WTC11 (cell line): ENCODE data around the gene WDR1. TPM values are rescaled to one million over a fixed set of nuclear protein-coding genes. Genes with fewer than 3 reads are reported as not detected.

Experiments used
- ATAC-seq: fragments of 200-7000 bp; cut with Tn5 transposase; 2 replicates; pipeline ENCODE4 v1.10.0; 2021; ENCODE audit warnings: mild to moderate bottlenecking, moderate library complexity
- CTCF ChIA-PET: fragments of 300-600 bp; sonication (Branson Sonifier 250); formaldehyde crosslinking; loops from one replicate; lab custom pipeline; 2021; ENCODE audit warnings: antibody characterized with exemption; lab: Charles Lee
- POLR2A ChIA-PET: fragments of 350-600 bp; sonication (Branson Sonifier 250); formaldehyde crosslinking; loops from one replicate; lab custom pipeline; 2021; ENCODE audit warnings: antibody characterized with exemption; lab: Charles Lee
- DNase-seq: peaks from one replicate; pipeline ENCODE4 v3.0.0; 2021; ENCODE audit warnings: low spot score
- H3K27ac Mint-ChIP-seq: 2 replicates; pipeline ENCODE4 v1.8.0; 2021; ENCODE audit warnings: mixed read lengths
- H3K27me3 Mint-ChIP-seq: 2 replicates; pipeline ENCODE4 v1.8.0; 2021; ENCODE audit warnings: low read depth, mild to moderate bottlenecking, moderate library complexity, mixed read lengths
- H3K36me3 Mint-ChIP-seq: 2 replicates; pipeline ENCODE4 v1.8.0; 2021; ENCODE audit warnings: mixed read lengths
- H3K4me1 Mint-ChIP-seq: 2 replicates; pipeline ENCODE4 v1.8.0; 2022; ENCODE audit warnings: mixed read lengths
- H3K4me3 Mint-ChIP-seq: 2 replicates; pipeline ENCODE4 v1.8.0; 2021; ENCODE audit warnings: mild to moderate bottlenecking, moderate library complexity, mixed read lengths
- H3K9me3 Mint-ChIP-seq: 2 replicates; pipeline ENCODE4 v1.8.0; 2021; ENCODE audit warnings: mixed read lengths
- AFF4 ChIP-seq: sonication (generic); formaldehyde crosslinking; IDR thresholded peaks from 2 replicates; pipeline ENCODE4 v1.8.1; 2023; ENCODE audit warnings: mild to moderate bottlenecking, missing genetic modification reagents, borderline replicate concordance
- ARID4B ChIP-seq: sonication (generic); formaldehyde crosslinking; IDR thresholded peaks from 2 replicates; pipeline ENCODE4 v1.8.0; 2023; ENCODE audit warnings: missing genetic modification reagents, mild to moderate bottlenecking, borderline replicate concordance
- ATF1 ChIP-seq: sonication (generic); formaldehyde crosslinking; IDR thresholded peaks from 2 replicates; pipeline ENCODE4 v1.8.1; 2023; ENCODE audit warnings: mild to moderate bottlenecking, moderate library complexity, missing genetic modification reagents
- CREM ChIP-seq: sonication (generic); formaldehyde crosslinking; IDR thresholded peaks from 2 replicates; pipeline ENCODE4 v1.8.1; 2022; ENCODE audit warnings: mild to moderate bottlenecking, missing genetic modification reagents, moderate library complexity
- E2F1 ChIP-seq: sonication (generic); formaldehyde crosslinking; IDR thresholded peaks from 2 replicates; pipeline ENCODE4 v1.8.0; 2022; ENCODE audit warnings: mild to moderate bottlenecking, missing genetic modification reagents
- EMX1 ChIP-seq: fragments of 250-450 bp; sonication (Bioruptor Pico); IDR thresholded peaks from 2 replicates; pipeline ENCODE4 v1.8.0; 2021; ENCODE audit warnings: mild to moderate bottlenecking
- ESRRA ChIP-seq: sonication (generic); formaldehyde crosslinking; IDR thresholded peaks from 2 replicates; pipeline ENCODE4 v1.8.1; 2022; ENCODE audit warnings: mild to moderate bottlenecking, missing genetic modification reagents, borderline replicate concordance
- FOXK1 ChIP-seq: sonication (generic); formaldehyde crosslinking; IDR thresholded peaks from 2 replicates; pipeline ENCODE4 v1.8.0; 2022; ENCODE audit warnings: mild to moderate bottlenecking, moderate library complexity, missing genetic modification reagents
- GRHL2 ChIP-seq: fragments of 250-450 bp; sonication (Bioruptor Pico); IDR thresholded peaks from 2 replicates; pipeline ENCODE4 v1.8.0; 2022; ENCODE audit warnings: mild to moderate bottlenecking, moderate library complexity; ENCODE audit not compliant: insufficient replicate concordance, severe bottlenecking
- MAX ChIP-seq: sonication (generic); formaldehyde crosslinking; IDR thresholded peaks from 2 replicates; pipeline ENCODE4 v1.8.0; 2022; ENCODE audit warnings: mild to moderate bottlenecking, missing genetic modification reagents
- MXD4 ChIP-seq: fragments of 250-450 bp; sonication (Bioruptor Pico); IDR thresholded peaks from 2 replicates; pipeline ENCODE4 v1.8.0; 2021; ENCODE audit warnings: mild to moderate bottlenecking, moderate library complexity, borderline replicate concordance
- PRRX2 ChIP-seq: fragments of 250-450 bp; sonication (Bioruptor Pico); IDR thresholded peaks from 2 replicates; pipeline ENCODE4 v1.8.0; 2021; ENCODE audit warnings: mild to moderate bottlenecking
- RELA ChIP-seq: sonication (generic); formaldehyde crosslinking; IDR thresholded peaks from 2 replicates; pipeline ENCODE4 v1.8.1; 2022; ENCODE audit warnings: missing genetic modification reagents, mild to moderate bottlenecking, borderline replicate concordance
- SMAD4 ChIP-seq: sonication (generic); formaldehyde crosslinking; IDR thresholded peaks from 2 replicates; pipeline ENCODE4 v1.8.0; 2022; ENCODE audit warnings: mild to moderate bottlenecking, missing genetic modification reagents
- ZBTB21 ChIP-seq: sonication (generic); formaldehyde crosslinking; IDR thresholded peaks from 2 replicates; pipeline ENCODE4 v1.8.1; 2023; ENCODE audit warnings: mild to moderate bottlenecking, missing genetic modification reagents, borderline replicate concordance
- total RNA-seq: library from RNA; stranded (reverse); gene quantifications from 3 replicates; pipeline ENCODE4 v1.2.3, GENCODE V29; 2021
- TF ChIP-seq, protein P1 (sequence below): sonication (generic); formaldehyde crosslinking; IDR thresholded peaks from 2 replicates; pipeline ENCODE4 v1.8.1; 2023; ENCODE audit warnings: mild to moderate bottlenecking, missing genetic modification reagents, moderate library complexity
- TF ChIP-seq, protein P2 (sequence below): fragments of 250-450 bp; sonication (Bioruptor Pico); IDR thresholded peaks from 2 replicates; pipeline ENCODE4 v1.9.0; 2021; ENCODE audit warnings: mild to moderate bottlenecking

The WDR1 gene
- total RNA-seq, 1 experiment from 2014 or later: 288 TPM

GRCh38 chr4:10102474-10103332, 13.9 kb downstream of the WDR1 start:
- Mint-ChIP-seq H3K4me3 (no peak overlapping the region), H3K27me3 (no peaks in the 10 kb centered on the region), H3K4me1 (peaks cover 63% of the 10 kb centered on the region), H3K9me3 (no peaks in the 10 kb centered on the region), H3K27ac (peak overlapping the region; percentile 87), H3K36me3 (peaks cover 45% of the 10 kb centered on the region)
- ChIA-PET POLR2A (interaction anchor here (0.6 to 1.6 kb wide), 5 partner anchors 9 to 1377 kb away, joined by 4 to 5 read pairs (median 5); partner anchors contain the start of gene WDR1), CTCF (interaction anchor here (1.6 kb wide), 1 partner anchor 14 kb away, joined by 4 read pairs; no protein-coding TSS in a partner anchor)
- ATAC-seq (no peak), DNase-seq (no peak)
- TF ChIP-seq RELA (CRISPR knock-in tag) (no peak), MAX (no peak), ZBTB21 (CRISPR knock-in tag) (no peak), MXD4 (CRISPR knock-in tag) (no peak), ATF1 (CRISPR knock-in tag) (no peak), PRRX2 (no peak), E2F1 (CRISPR knock-in tag) (no peak), AFF4 (CRISPR knock-in tag) (no peak), FOXK1 (CRISPR knock-in tag) (no peak), ESRRA (CRISPR knock-in tag) (no peak), CREM (CRISPR knock-in tag) (no peak), SMAD4 (CRISPR knock-in tag) (no peak), ARID4B (CRISPR knock-in tag) (no peak), EMX1 (CRISPR knock-in tag) (no peak), GRHL2 (no peak)
- TF ChIP-seq, protein P1, sequence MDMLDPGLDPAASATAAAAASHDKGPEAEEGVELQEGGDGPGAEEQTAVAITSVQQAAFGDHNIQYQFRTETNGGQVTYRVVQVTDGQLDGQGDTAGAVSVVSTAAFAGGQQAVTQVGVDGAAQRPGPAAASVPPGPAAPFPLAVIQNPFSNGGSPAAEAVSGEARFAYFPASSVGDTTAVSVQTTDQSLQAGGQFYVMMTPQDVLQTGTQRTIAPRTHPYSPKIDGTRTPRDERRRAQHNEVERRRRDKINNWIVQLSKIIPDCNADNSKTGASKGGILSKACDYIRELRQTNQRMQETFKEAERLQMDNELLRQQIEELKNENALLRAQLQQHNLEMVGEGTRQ: no peak
- TF ChIP-seq, protein P2, sequence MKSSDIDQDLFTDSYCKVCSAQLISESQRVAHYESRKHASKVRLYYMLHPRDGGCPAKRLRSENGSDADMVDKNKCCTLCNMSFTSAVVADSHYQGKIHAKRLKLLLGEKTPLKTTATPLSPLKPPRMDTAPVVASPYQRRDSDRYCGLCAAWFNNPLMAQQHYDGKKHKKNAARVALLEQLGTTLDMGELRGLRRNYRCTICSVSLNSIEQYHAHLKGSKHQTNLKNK (CRISPR knock-in tag): no peak
